ENCODE data around the gene CSTF3.
"Not testable (repeated sequence)": the region's sequence is repeated elsewhere in the genome, so short reads cannot be mapped to it uniquely, and the experiment has no call there.

The CSTF3 gene

GRCh38 chr11:33162831-33163230 is 1.6 kb upstream of the CSTF3 start:
- in situ Hi-C loops (cut with MboI; ENCODE audit: low sequenced_read_pairs): loop anchor here (10.0 kb wide), 1 partner anchor 172 kb away; no protein-coding TSS in a partner anchor

DNA sequence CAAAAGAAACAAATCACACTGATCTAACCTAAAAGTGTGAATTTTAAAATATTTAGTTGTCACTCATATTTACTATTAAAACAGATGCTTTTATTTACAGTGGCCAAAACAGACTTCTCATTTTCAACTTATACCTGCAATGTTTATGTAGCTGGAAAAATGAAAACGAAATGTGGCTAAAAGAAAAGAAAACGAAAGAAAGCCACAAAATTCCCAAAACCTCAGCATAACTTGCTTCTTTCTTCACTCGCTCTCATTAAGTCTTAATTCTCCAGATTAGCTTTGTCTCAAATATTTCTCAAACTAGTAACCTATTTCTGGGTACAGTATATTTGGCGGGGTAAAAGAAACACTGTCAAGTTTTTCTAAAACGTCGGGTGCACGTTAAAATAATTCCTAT is 693 bp downstream of the CSTF3 start:
- in situ Hi-C loops (cut with MboI; ENCODE audit: low sequenced_read_pairs): loop anchor here (10.0 kb wide), 1 partner anchor 174 kb away; no protein-coding TSS in a partner anchor

- in situ Hi-C loops (cut with MboI; ENCODE audit: low sequenced_read_pairs): loop anchor here (10.0 kb wide), 1 partner anchor 175 kb away; no protein-coding TSS in a partner anchor
Measured at GRCh38 chr11:33160136-33160535, 1.1 kb downstream of the CSTF3 start.

GRCh38 chr11:33159378-33159867 is 1.9 kb downstream of the CSTF3 start:
- in situ Hi-C loops (cut with MboI; ENCODE audit: low sequenced_read_pairs): not testable (repeated sequence)

- in situ Hi-C loops (cut with MboI; ENCODE audit: low sequenced_read_pairs): no loop called here
Measured at GRCh38 chr11:33158596-33159275, 2.5 kb downstream of the CSTF3 start.

- in situ Hi-C loops (cut with MboI; ENCODE audit: low sequenced_read_pairs): no loop called here
Measured at GRCh38 chr11:33157103-33158027, 3.9 kb downstream of the CSTF3 start.

DNA sequence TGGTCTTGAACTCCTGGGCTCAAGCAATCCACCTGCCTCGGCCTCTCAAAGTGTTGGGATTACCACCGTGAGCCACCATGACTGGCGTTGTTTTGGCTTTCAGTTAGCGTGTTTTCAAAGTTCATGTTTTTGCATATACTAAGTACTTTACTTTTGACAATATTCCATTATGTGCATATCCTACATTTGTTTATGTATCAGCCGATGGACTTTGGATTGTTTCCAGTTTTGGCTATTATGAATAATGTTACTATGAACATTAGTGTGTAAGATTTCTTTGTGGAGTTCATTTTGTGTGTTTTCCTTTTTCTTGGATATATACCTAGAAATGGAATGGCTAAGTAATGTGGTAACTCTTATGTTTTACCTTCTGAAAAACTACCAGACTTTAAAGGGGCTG is 9.9 kb downstream of the CSTF3 start:
- in situ Hi-C loops (cut with MboI; ENCODE audit: low sequenced_read_pairs): no loop called here

- in situ Hi-C loops (cut with MboI; ENCODE audit: low sequenced_read_pairs): no loop called here
Measured at GRCh38 chr11:33147559-33147958, 13.7 kb downstream of the CSTF3 start.

- in situ Hi-C loops (cut with MboI; ENCODE audit: low sequenced_read_pairs): no loop called here
Measured at GRCh38 chr11:33135768-33136443, 25.4 kb downstream of the CSTF3 start.

- in situ Hi-C loops (cut with MboI; ENCODE audit: low sequenced_read_pairs): no loop called here
Measured at GRCh38 chr11:33135216-33135615, 26.1 kb downstream of the CSTF3 start.

- in situ Hi-C loops (cut with MboI; ENCODE audit: low sequenced_read_pairs): no loop called here
Measured at GRCh38 chr11:33134276-33134675, 27.0 kb downstream of the CSTF3 start.

DNA sequence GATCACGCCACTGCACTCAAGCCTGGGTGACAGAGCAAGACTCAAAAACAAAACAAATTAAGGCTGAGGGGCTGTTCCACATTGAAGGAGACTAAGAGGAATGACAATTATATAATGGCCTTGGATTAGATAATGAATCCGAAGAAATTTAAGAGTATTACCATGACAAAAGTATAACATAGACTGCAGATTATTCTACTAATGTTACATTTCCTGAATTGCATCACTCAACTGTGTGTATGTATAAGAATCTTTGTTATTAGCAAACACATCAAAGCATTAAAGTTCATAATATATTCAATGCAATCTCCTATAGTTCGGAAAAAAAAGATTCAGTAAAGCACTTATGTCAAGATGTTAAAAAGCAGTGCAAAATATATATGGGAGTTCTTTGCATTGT is 27.5 kb downstream of the CSTF3 start:
- in situ Hi-C loops (cut with MboI; ENCODE audit: low sequenced_read_pairs): no loop called here

DNA sequence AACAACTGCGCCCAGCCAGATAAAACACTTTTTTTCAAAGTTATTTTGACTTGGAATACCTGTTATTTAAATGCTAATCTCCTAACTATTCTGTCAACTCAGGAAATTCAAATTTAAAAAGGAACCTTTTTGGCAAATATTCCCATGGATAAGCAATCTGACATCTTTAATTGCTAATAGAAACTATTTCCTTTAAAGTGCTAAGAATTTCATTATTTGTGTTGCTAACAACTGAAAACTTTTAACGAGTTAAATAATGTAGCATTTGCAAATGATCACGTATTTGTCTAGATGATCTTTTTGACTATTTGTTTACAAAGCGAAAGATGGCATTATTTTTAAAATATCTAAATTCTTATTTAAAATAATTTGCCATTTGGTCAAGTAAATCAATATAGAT is 28.8 kb downstream of the CSTF3 start:
- in situ Hi-C loops (cut with MboI; ENCODE audit: low sequenced_read_pairs): no loop called here

- in situ Hi-C loops (cut with MboI; ENCODE audit: low sequenced_read_pairs): no loop called here
Measured at GRCh38 chr11:33128739-33129138, 32.5 kb downstream of the CSTF3 start.

DNA sequence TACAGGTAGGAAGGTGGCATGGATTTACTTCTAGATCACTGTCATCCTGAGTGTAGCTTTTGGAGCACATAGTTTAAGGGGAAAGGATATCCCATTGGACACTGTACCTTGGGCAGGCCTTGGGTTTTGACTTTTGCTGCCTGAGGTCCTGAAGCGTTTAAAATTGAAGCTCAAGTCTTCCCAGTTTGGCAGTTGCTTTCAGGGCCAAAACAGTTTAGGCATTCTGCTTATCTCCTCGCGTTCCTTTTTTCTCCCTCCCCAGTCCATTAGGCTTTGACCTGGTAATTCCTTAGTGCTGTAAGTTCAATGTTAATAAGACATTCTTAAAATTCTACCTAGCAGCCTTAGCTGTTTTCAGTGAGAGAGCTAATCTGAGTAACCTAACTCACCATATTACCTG is 35.7 kb downstream of the CSTF3 start:
- in situ Hi-C loops (cut with MboI; ENCODE audit: low sequenced_read_pairs): no loop called here

DNA sequence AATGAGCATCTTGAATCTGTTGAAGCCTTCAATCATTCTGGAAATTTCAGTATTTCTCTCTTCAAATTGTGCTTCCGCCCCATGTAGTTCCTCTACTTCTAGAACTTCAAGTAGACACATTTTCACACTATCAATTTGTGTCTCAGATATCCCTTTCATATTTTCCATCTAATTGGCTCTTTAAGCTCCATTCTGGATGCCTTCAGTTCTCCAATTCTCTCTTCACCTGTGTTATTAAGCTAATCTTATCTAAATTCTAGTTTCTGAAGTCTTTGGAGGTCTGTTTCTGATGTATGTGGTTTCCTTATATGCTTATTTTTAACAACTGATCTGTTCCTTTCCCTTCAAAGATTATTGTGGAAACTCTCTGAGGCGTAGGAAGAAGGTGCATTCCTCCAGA is 36.3 kb downstream of the CSTF3 start:
- in situ Hi-C loops (cut with MboI; ENCODE audit: low sequenced_read_pairs): no loop called here

DNA sequence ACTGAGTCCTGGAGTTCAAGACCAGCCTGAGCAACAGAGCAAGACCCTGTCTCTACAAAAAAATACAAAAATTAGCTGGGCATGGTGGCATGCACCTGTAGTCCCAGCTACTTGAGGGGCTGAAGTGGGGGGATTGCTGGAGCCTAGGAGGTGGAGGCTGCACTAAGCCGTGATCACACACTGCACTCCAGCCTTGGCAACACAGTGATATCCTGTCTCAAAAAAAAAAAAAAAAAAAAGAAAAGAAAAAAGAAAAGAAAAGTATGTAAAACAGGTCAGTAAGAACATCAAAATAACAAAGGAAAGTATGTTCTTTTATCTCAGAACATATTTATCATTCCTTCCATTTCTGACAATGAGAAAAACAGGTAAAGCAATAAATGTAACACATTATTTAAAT is 38.6 kb downstream of the CSTF3 start:
- in situ Hi-C loops (cut with MboI; ENCODE audit: low sequenced_read_pairs): not testable (repeated sequence)

DNA sequence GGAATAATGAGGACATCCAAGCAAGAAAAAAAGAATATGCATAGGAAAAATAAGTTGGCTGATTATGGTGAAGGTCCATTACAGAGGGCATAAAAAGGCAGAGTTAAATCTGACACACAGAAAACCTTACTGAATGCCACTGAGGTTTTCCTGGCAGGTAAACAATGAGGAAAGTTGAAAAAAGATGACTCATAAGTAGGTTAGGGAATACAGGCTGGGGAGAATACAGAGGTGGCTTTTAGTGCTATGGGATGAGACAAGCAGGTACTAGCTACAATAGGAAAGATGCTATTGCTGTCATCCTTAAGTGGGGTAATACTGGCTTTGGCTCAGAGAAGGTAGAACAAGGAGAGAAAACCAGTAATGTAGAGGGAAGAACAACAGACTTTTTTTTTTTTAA is 44.7 kb downstream of the CSTF3 start:
- in situ Hi-C loops (cut with MboI; ENCODE audit: low sequenced_read_pairs): no loop called here

- in situ Hi-C loops (cut with MboI; ENCODE audit: low sequenced_read_pairs): no loop called here
Measured at GRCh38 chr11:33110083-33110482, 51.2 kb downstream of the CSTF3 start.

- in situ Hi-C loops (cut with MboI; ENCODE audit: low sequenced_read_pairs): no loop called here
Measured at GRCh38 chr11:33109294-33109895, 51.9 kb downstream of the CSTF3 start.

DNA sequence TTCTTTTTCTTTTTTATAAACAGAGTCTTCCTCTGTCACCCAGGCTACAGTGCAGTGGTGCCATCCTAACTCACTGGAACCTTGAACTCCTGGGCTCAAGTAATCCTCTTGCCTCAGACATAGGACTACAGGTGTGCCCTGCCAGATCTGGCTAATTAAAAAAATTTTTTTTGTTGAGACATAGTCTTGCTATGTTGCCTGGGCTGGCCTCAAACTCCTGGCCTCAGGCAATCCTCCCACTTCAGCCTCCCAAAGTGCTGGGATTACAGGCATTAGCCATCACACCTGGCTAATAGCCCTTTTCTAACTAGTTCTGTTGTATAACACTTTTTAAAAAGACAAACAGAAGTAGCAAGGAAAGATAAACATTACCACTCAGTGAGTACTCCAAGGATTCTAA is 57.4 kb downstream of the CSTF3 start:
- in situ Hi-C loops (cut with MboI; ENCODE audit: low sequenced_read_pairs): no loop called here

Data from HL-60/S4 treated with phorbol 12-myristate 13-acetate at 8.2 ng/mL for 4 days and 3 days (cell line).